Measurements from ENCODE around the gene ZNF43.

ZNF43 gene

GRCh38 chr19:21856773-21857514, 21.0 kb upstream of the ZNF43 start:
- no peak for TF ChIP-seq CTCF (IDR thresholded peaks at IDR 0.05; ENCODE audit: low read depth, low read length, missing control alignments)
- in situ Hi-C loops (cut with HindIII; ENCODE audit: low sequenced_read_pairs), result no loop called here
- H3K4me3 ChIP-seq (ENCODE audit: low read depth, low read length), result no peak overlapping the region
- DNase-seq (ENCODE audit: low read depth), result no peak

- TF ChIP-seq CTCF (IDR thresholded peaks at IDR 0.05; ENCODE audit: low read depth, low read length, missing control alignments), result no peak
- peak overlapping the region; percentile 87 for H3K4me3 ChIP-seq (ENCODE audit: low read depth, low read length)
- in situ Hi-C loops (cut with HindIII; ENCODE audit: low sequenced_read_pairs), result no loop called here
- DNase-seq (ENCODE audit: low read depth), result peak; percentile 92
Observed at GRCh38 chr19:21851596-21852345, 15.8 kb upstream of the ZNF43 start.

GRCh38 chr19:21850656-21851255, 14.8 kb upstream of the ZNF43 start:
- TF ChIP-seq CTCF (IDR thresholded peaks at IDR 0.05; ENCODE audit: low read depth, low read length, missing control alignments), result no peak
- DNase-seq (ENCODE audit: low read depth), result no peak
- in situ Hi-C loops (cut with HindIII; ENCODE audit: low sequenced_read_pairs), result no loop called here
- peak overlapping the region; percentile 87 for H3K4me3 ChIP-seq (ENCODE audit: low read depth, low read length)

- no peak for DNase-seq (ENCODE audit: low read depth)
- no peak overlapping the region for H3K4me3 ChIP-seq (ENCODE audit: low read depth, low read length)
- no peak for TF ChIP-seq CTCF (IDR thresholded peaks at IDR 0.05; ENCODE audit: low read depth, low read length, missing control alignments)
- in situ Hi-C loops (cut with HindIII; ENCODE audit: low sequenced_read_pairs), result no loop called here
Observed at GRCh38 chr19:21848706-21849105, 12.7 kb upstream of the ZNF43 start.

GRCh38 chr19:21843081-21843480, 7.1 kb upstream of the ZNF43 start:
- no peak for TF ChIP-seq CTCF (IDR thresholded peaks at IDR 0.05; ENCODE audit: low read depth, low read length, missing control alignments)
- H3K4me3 ChIP-seq (ENCODE audit: low read depth, low read length), result no peak overlapping the region
- in situ Hi-C loops (cut with HindIII; ENCODE audit: low sequenced_read_pairs), result no loop called here
- no peak for DNase-seq (ENCODE audit: low read depth)

- TF ChIP-seq CTCF (IDR thresholded peaks at IDR 0.05; ENCODE audit: low read depth, low read length, missing control alignments), result no peak
- H3K4me3 ChIP-seq (ENCODE audit: low read depth, low read length), result no peak overlapping the region
- DNase-seq (ENCODE audit: low read depth), result no peak
- in situ Hi-C loops (cut with HindIII; ENCODE audit: low sequenced_read_pairs), result no loop called here
Observed at GRCh38 chr19:21841488-21842097, 5.6 kb upstream of the ZNF43 start.

Measured in astrocyte of the cerebellum (primary cell).